GM19035 (cell line): Measurements from ENCODE around the gene NAA50.
A peak's percentile ranks its signal among the peaks of the same experiment; 100 is the strongest.

Experiments used
- ATAC-seq: cut with Tn5 transposase; IDR thresholded peaks from one replicate; pipeline ENCODE4 v1.9.1; 2021; ENCODE audit not compliant: unreplicated experiment

Gene NAA50

GRCh38 chr3:113743006-113743630 is 2.9 kb downstream of the NAA50 start:
- no peak for ATAC-seq

DNA sequence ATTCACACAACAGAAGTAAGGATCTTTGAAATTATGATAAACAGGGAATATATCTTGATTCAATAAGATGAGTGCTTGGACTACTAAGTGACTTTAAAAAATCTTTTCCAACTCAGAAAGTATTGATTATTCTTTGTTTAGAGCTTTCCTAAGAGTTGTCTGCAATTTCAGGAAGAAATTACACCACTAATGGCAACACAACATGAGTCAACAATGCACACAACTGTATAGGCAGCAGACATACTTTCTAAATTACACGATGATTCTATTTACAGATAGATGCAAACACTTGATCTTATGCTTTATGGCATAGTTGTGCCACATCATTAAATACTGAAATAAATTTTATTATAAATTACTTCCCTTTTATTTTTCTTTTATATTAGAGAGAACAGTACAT is 4.4 kb downstream of the NAA50 start:
- no peak for ATAC-seq

DNA sequence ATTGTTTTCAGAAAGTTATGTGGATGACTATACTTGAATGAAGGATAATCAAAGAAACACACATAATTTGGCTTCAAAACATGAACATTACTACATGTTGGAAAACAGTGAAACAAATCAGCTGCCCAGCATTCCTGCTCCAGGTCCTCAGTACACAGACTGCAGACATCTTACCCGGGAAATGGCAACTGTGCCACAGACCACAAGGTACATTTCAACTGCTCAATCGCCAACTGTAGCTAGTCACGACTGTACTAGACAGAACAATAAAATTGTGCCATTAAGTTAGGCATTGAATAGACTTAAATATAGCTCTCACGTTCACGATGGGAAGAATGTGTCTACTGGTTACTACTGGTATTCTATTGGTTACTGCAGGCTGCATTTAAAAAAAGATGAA is 5.0 kb downstream of the NAA50 start:
- ATAC-seq = no peak

- ATAC-seq = peak; percentile 60
These were observed 9.4 kb downstream of the NAA50 start for GRCh38 chr3:113736548-113737089.

- ATAC-seq = no peak
These were observed 14.4 kb downstream of the NAA50 start for GRCh38 chr3:113731694-113732093.

GRCh38 chr3:113730550-113730949 is 15.5 kb downstream of the NAA50 start:
- ATAC-seq = no peak

GRCh38 chr3:113728661-113729060 is 17.4 kb downstream of the NAA50 start:
- ATAC-seq = no peak

DNA sequence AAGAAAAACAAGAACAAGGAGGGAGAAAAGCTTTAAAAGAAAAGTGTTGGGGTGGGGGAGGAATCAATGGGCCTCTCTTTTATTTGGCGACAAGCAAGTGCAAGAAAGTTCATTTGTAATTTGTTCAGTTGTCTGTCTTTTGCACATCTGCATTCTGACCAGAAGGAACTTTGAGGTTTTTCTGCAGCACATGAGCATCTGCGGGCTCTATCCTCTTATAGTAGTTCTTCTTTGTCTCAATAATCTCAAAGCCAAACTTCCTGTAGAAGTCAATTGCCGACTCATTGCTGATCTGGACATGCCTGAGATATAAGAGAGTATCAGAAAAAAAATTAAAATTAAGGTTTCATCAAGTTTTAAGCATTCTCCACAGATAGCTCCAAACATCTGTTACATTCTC is 24.4 kb downstream of the NAA50 start:
- no peak for ATAC-seq

- no peak for ATAC-seq
These were observed 26.3 kb downstream of the NAA50 start for GRCh38 chr3:113719758-113720157.

DNA sequence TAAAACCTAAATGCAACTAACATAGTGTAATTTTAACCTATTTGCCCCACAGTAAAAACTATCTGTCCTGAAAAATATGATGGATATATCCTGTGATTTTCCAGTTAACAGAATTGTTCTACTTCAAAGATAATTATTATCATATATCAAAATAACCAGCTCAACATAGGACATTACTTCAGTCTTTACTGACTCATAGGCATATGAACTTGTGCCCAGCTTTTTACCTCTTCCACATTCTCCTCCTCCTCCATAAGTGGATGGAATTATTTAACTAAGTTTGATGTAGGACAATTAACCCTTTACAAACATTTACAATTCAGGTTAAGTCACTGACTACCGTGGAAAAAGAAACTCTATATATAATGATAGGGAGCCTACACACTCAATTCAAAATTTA is 26.8 kb downstream of the NAA50 start:
- no peak for ATAC-seq

DNA sequence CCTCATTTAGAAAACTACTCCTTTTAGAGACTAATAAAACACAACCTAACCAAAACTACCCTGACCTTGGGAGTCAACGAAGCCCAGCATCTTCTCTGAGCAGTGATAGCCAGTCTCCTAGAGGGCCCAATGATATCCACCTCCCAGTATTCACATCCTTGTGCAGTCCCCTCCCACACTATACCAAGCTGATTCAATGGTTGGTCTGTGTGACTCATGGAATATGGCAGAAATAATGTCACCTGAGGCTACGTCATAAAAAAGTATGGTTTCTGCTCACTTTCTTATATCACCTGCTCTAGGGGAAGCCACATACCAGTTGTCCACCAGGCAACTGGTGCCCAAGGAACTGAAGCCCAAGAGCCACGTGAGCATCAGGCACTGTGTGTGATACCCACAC is 28.2 kb downstream of the NAA50 start:
- ATAC-seq = no peak

GRCh38 chr3:113717308-113717707 is 28.7 kb downstream of the NAA50 start:
- ATAC-seq = no peak

DNA sequence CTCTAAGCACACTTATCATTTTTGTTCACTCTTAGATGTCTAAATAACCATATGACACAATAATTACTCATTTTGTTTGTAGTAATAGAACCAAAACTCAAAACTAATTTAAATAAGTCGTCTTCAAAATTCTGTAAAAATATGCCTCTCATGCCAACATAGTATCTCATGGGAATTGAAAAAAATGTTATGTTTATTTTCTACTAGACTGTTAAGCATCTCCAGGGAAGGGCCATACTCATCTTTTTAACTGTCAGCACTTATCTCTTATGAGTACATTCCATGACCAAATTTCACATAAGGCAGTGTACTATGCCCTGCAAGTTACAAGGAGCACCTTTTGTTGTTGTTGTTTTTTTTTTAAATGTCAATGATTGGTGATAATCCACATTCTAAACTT is 31.3 kb downstream of the NAA50 start:
- ATAC-seq = no peak

DNA sequence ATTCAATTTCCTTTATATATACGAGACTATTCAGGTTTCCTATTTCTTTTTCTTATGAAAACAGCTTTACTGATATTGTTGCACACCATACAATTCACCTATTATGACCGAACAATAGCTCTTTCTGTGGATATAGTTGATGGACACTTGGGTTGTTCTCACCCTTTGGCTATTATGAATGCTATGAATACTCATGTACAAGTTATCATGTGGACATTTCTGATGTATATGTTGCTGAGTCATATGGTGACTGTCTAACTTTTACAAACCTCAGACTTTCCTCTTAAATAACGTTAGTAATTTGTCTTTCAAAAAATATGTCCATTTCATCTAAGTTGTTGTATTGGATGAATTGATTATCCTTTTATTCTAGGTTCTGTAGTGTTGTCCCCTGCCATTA is 33.9 kb downstream of the NAA50 start:
- ATAC-seq = no peak

DNA sequence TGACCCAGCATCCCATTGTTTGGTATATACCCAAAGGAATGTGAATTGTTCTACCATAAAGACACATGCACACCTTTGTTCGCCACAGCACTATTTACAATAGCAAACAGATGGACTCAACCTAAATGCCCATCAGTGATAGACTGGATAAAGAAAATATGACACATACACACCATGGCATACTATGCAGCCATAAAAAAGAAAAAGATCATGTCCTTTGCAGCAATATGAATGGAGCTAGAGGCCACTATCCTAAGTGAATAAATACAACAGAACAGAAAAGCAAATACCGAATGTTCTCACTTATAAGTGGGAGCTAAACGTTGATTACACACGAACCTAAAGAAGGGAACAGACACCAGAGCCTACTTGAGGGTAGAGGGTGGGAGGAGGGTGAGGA is 38.2 kb downstream of the NAA50 start:
- no peak for ATAC-seq

DNA sequence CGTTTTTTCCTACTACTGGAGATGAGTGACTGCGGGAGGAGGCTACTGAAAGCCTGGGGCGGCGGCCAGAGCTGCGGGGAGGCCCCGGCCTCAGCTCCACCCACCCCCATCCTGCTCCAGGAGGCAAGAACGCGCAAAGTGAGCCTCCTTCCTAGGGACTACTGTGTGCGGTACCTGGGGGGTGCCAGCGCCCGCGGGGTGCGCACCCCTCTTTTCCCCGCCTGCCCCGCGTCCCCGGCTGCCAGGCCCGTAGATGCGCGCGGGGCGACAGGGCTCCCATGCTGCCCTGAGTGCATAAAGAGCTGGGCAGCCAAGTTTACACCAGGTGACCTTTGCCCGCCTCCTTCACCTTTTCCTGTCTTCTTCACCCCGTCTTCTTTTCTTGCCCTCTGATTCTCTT is 47.1 kb downstream of the NAA50 start:
- no peak for ATAC-seq

- ATAC-seq = no peak
These were observed 47.8 kb downstream of the NAA50 start for GRCh38 chr3:113698213-113698742.

- no peak for ATAC-seq
These were observed 48.5 kb downstream of the NAA50 start for GRCh38 chr3:113697500-113698090.

GRCh38 chr3:113696658-113697499 is 49.2 kb downstream of the NAA50 start:
- peak; percentile 94 for ATAC-seq

DNA sequence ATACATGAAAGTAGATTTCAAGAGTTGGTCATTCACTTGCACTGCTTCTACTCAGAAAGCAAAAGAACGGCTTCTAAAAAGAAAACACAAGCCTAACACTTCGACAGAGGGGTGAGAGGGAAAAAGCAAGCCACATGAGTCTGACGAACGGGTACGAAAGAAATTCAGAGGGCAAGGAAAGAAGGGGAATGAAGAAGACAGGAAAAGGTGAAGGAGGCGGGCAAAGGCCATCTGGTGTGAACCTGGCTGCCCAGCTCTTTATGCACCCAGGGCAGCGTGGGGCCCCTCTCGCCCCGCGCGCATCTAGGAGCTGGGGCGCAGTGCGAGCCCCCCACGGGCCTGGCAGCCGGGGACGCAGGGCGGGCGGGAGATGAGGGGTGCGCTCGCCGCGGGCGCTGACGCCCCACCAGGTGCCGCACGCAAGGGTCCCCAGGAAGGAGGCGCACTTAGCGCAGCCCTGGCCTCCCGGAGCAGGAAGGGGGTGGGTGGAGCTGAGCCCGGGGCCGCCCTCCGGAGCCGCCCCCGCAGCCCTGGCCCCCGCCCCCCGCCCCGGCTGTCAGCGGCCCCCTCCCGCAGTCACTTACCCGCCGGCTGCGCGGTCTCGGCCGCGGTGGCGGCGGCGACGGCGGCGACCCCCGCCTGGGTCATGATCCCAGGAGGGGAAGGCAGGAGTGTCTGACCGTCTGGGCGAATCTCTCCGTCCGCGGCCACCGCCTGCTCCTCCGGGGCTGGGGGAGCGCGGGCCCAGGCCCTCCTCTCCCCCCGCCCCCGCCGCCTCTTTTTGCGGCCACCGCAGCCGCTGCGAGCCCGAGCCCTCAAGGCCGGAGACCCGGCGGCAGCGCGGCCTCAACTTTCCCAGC is 50.0 kb downstream of the NAA50 start, which contains the start of gene USF3:
TSS of gene USF3 (minus strand) at position 857 of the 860 bp plus-strand sequence. CDS start 21,764 bp downstream, outside the sequence.
- ATAC-seq = peak; percentile 66

DNA sequence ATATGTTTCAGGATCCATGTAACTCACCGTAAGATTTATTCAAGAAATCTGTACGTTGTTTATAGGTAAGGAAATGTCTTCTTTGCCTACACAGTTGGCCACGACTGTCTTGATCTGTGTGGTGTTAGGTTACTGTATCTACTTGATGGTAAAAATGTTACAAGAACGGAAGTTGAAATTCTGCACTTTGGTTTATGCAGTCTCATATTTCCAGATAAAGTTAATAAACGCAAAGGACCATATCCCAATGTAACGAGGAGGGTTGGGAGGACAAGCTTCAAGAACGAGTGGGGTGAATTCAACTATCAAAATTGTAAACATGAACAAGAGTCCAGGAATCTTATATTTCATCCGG is 50.6 kb downstream of the NAA50 start:
- ATAC-seq = no peak
